ENCODE measurements around the gene PLB1.

Gene PLB1

DNA sequence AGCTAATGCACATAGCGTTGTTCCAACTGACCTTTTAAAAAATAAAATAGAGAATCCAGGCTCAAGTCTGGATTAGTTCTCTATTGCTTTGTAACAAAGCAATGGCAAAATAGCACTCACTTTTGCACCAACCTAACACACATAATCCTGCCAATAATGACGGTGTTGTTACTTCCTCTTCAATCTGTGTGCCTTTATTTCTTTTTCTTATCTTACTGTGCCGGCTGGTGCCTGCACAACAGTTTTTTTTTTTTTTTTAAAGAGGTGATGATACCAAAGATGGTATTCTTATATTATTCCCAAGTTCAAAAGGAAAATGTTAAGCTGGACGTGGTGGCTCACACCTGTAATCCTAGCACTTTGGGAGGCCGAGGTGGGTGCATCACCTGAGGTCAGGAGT lies 3.4 kb downstream of the PLB1 start:
- FAIRE-seq, result no peak

DNA sequence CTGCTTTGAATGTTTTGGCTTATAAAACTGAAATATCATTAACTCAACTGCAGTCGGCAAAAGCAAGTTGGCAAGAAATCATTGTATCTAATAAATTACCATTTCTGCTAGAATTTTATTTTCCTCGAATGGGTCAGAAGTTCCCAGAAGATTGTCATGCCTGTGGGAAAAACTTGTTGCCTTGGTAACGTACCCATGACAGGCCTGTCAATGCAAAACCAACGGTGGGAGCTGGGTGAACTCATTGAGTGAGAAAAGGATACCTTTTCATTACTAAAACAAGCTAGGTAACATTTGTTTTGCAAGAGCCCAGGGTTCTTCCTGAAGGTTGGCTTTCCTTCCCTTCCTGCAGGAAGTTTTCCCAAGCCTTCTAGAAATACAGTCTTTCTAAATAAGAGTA lies 9.5 kb downstream of the PLB1 start:
- no peak for FAIRE-seq

DNA sequence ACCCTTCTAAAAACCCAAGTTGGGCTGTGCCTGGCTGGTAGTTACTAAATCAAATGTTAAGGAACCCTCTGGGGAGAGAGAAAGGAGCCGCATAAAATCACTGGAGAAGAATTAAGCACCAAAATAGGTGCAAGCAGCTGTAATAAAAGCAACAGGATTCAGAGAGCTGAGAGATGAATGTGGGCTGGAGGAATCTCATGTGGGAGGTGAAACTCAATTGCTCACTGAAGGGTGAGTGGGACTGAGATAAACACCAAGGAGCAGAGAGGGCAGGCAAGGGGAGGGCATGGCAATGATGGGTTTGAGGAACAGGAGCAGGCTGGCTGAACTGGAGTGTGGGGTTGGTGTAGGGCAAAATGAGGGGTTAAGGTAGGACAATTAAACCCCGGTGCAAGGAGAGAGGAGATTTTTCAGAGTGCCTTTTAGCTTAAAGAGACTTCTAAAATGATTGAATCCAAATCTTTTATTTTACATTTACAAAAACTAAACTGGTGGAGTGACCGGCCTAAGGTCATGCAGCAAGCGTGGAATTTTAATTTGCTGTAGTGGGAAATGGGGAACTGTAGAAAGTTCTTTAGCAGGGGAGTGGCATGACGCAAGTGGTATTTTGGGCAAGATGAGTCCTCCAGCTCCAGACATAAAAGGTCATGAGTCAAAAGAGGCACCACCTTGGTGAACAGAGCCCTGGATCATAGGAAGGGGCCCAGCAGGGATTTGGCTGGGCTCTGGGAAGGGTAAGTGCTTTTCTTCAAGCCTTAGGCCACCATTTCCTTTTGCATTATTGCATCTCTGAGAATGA lies 10.5 kb downstream of the PLB1 start:
- no peak for FAIRE-seq

DNA sequence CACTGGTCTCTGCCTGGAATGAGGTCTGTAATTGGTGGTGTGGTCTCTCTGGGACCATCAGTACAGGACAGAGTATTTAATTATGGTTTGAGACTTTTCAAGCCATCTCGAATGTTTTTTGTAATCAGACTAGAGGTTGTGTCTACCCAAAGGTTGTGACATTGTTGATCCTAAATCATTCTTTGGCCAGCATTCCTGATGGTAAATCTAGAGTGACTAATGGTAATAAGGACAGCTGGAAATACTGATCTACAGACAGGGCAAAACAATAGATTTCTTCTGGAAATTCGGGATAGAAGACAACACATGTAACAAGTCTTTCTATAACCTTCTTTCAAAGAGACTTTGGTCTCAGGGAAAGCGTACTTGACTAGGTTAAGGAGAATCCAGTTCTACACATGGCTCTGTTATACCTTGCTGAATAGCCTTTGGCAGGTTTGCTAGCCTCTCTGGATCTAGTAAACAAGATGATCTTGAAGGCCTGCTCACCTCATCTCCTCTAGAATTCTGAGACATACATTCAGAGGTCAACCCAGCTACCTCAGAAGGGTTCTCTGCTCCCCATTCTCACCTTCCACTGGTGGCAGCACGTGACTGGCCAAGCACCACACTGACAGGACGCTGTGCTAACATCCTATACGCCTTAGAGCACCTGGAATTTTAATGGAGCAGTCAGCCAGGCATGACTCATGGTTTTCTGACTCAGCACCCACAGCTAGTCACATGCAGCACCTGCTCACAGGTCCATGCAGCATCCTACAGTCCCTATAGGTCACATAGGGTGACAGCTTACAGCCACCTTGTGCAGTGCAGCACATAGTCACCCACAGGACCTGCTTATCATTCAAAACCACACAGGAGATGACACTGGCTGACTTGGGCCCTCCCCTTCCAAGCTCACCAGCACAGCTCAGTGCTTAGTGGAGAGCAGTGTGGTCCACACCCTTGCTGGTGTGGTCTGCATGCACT lies 12.2 kb downstream of the PLB1 start:
- FAIRE-seq, result no peak

DNA sequence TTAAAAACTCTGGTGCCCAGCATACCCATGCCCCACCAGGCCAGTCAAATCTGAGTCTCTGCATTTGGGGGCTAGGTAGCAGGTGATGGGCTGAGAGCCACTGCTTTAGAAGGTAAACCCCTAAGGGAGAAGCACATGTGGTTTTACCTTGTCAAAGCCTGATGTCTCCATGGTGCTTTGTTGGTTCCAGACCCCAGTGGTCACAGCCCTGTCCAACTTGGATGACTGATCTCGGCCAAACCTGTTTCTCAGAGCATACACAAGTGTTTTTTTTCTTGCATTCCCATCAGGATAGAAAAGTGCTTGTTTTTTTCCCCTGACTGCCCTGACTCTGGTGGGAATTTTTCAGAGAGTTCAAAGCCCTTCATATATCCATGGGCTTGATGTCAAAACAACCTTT lies 13.5 kb downstream of the PLB1 start:
- FAIRE-seq, result no peak

DNA sequence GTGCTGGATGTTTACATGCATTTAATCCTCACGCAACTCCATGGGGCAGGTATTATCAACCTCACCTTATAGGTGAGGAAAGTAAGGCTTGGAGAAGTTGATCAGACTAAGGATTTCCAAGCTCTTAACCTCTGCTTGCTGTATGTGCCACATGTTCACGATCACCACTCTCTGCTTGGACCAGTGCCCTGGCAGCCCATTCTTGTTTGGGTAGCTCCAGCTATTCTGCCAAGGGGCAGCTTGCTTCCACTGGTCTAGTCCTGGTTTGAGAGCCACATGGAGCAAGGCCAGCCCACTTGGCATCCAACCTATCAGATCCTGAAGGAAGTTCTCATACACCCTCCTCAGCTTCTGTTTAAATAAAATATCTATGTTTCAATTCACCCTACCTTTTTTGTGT lies 14.3 kb downstream of the PLB1 start:
- FAIRE-seq, result no peak

DNA sequence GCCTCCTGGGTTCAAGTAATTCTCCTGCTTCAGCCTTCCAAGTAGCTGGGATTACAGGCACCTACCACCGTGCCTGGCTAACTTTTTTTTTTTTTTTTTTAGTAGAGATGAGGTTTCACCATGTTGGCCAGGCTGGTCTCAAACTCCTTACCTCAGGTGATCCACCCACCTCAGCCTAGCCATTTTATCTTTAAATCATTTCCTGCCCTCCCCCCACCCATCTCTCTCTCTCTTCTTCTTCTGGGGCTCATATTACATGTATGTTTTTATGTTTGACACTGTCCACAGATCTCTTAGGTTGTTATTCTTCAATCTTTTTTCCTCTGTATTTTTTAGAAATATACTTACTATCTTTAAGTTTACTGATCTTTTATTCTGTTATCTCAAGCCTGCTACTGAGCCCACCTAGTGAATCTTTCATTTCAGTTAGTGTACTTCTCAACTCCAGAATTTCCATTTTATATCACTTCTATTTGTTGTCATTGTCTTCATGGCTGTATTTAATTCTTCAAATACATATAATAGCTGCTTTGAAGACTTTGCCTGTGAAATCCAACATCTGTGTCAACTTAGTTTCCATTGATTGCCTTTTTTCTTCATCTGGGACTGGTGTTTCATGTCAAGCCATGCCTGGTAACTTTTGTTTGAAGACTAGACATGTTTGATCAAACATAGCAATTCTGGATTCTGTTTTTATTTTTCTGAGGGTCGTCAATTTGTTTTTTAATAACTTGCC lies 16.2 kb downstream of the PLB1 start:
- no peak for FAIRE-seq

DNA sequence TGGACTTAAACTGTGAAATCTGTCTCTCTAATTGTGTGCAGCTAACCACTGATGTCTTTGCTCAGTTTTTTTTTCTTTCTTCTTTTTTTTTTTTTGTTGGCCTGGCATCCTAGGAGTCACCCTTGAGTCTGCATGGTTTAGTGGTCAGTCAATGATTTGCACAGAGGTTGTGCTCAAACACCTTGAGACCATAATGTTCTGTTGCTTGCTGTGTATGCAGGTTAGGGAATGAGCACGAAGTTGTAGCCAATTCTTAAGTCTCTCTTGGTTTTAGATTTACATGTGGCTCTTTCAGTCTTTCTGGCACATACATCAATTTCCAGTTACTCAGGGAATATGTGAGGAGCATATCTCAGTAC lies 16.7 kb downstream of the PLB1 start:
- no peak for FAIRE-seq

DNA sequence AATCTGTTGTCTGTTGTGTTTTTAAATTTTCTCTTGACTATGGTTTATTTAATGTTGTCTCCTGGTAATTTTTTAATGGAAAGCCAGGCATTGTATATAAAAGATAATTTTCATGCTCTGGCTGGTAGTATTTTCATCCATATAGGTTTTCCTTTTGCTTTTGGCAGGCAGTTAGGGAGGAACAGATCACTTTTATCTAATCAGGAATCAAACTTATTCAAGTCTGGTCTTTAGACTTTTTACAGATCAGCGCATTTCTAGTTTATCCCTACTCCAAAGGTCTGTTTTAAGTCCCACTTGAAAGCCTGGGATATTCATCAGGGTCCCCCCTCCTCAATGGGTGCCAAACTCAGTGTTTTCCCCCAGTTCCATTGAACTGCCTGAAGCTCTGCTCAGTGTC lies 17.2 kb downstream of the PLB1 start:
- no peak for FAIRE-seq

DNA sequence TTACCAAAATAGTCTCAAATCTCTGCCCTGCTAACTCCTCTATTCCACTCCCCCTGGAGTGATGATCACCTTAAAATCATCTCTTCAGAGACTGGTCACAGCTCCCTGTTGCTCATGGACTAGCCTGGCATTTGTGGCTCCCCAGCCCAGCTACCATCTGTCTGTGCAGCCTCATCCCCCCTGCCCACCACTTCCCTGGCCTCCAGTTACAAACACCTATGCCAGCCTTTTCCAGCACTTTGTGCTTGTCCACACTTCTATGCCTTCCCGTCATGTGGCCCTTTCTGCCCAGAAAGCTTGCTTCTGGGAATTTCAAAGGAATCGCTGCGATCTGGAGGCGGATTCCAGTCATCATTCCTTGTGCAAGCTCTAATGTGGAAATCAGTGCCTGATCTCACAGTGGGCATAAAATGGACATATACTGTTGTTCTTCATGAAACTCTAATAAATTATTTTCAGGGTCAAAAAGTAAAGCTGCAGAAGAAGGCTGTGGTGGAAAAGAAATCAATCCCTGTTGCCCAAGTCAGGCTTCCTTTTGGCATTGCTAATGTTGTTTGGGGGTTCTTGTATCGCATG lies 19.4 kb downstream of the PLB1 start:
- no peak for FAIRE-seq

DNA sequence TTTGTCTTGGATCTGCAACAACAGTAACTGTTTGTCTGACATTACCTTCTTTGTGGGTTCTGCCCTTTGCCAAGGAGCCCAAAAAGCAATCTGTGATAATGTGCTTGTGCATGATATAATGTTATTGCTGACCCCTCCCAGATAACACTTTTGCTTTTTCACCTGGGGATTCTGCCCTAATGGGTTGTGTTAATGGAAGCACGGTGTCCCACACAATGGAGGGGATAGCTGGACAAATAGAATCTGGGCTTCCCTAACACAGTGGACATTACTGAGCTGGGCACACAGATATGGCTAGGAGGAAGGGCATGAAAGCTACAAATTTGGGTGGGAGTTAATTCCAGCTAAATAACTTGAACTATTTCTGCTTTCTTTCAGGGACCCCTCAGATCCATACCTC lies 20.6 kb downstream of the PLB1 start:
- FAIRE-seq, result no peak

DNA sequence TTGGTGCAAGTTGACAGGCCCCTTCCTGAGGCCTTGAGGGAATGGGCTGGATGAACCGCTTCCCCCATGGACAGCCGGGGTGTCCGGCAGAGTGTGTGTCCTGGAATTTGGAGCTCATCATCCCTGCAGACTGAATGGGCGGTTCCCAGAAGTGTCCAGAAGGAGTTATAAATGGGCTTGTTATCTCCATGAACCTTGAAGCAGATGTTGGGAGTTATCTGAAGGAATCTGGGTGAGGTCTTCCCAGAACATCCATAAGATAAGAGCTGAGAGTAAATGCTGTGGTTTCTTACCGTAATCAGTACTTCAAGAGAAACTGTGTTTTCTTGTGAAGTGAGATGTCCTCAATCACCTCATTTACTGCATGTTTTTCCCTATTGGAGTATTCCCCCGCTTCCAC lies 21.1 kb downstream of the PLB1 start:
- no peak for FAIRE-seq

DNA sequence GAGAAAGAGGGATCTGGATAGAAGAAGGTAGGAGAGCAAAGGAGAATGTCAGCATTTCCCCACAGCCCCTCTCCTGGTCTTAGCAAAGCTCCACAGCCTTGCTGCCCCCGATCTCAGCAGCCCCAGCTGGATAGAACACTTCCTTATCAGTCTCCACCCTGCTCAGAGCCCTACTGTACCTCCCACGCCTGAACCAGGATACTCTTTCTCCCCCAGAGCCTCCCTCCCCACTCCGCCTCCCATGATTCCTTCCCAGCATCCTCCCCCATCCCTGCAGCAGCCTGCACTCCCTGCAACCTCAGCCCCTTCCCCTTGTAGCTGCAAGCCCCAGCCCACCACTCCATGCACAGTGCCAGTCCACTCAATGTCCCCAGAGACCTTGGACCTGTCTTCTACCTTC lies 25.8 kb downstream of the PLB1 start:
- FAIRE-seq, result no peak

DNA sequence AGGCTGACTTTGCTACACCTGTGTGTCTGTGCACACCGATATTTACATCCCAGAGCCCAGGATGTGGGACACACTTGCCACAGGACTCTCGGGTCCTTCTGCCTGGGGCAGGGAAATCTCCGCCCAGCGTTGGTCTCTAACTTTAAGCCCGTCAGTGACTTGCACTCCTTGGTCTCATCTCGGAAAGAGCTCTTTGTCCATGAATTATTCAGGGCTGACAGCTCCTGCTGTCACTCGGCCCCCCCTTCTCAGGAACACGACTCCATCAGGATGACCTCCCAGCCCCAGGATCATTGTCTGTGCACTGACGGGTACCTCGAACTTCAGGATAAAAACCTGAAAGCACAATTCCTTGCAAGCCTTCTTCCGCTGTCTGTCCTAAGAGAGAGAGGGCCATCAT lies 26.6 kb downstream of the PLB1 start:
- no peak for FAIRE-seq

DNA sequence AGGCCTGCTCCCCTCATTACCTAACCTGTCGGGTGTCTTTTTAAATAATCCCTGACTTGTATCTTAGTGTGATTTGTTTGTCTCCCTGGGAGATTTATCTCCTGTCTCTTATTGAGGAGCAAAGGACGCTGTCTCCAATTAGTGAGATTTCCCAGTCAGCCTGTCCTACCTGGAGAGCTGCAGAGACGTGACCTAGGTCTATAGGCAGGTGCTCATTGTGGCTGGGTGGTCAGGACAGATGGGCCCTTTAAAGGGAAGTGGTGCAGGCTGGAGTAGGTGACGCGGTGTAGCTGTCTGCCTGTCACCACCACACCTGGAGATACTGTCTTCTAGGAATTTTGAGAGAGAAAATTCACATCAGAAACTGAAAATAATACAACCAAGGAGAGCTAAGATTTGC lies 28.0 kb downstream of the PLB1 start:
- no peak for FAIRE-seq

DNA sequence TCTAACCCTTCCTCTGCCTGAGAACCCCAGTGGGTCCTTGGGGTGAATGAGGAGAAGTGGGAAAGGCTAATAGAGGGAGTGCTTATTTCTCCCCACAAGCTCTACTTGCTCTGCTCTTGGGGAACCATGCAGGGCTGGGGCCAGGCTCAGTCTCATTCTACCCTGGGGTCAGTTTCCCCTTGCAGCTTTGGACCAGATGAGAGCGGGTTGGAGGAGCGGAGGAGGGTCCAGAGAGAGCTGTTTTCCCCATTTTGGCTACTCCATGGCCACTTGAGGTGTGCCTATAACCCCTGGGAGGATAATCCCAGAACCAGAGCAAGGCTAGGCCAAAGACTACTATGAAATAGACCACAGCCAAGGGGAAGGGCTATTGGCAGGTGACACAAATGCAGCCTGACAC lies 29.6 kb downstream of the PLB1 start:
- FAIRE-seq, result no peak

DNA sequence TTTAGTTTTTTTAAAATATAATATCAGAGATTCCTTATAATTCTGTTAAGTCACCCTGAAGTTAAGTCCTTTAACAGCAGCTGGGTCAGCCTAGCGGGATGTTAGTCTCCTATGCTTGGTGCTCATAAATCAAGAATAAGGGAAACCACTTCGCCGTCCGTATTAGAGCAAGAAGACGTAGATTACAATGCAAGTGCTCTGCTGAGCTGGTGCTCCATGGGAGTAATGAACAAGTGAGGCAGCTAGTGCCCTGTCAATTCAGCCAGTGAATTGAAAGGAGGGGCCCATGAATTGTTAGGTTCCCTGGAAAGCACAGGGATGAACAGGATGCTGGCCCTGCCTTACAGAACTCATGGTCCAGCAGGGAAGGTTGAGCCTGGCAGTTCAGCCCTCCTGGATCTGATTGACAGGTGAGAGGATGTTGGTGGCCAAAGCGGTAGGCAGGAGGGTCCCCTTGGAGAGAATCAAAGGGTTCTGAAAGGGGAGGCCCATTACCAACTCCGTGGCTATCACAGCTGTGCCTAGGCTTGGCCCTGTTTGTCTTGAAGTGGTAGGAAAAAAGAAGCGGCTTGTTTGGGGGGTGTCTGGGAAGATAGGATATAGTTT lies 30.8 kb downstream of the PLB1 start:
- no peak for FAIRE-seq

DNA sequence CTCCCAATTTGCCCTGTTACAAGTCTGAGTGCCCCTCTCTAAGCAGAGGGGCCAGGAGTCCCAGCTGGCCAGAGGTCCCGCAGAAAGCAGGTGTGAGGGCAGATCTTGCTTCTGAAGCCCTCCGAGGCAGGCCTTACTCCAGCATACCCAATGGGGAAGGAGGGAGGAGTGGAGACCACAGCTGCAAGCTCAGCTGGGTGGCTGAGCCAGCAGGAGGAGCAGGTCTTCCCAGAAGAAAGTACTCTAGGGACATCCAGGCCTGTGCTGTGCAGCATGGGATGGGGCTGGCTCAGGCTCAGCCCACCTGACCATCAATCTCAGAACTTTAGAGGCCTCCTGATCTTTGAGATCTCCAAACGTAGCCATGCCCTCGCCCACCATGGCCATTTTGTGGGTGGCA lies 31.3 kb downstream of the PLB1 start:
- no peak for FAIRE-seq

DNA sequence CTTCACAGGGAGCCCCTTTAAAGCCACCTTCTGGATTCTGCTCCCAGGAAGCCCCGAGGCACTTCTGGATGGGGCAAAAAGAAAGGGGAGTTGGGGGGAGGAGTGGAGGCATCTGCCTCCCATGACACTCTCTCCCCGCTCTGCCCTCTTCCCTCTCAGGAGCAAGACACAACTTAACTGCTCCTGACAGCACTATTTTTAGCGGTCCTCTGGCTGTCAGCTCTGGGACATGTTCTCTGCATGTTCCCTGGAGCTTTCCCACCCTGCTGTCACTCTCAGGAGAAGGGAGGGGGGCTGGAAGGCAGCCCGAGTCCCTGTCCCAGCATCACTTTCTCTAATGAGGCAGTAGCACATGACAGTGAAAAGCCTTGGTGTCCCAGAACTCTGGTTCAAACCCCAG lies 32.3 kb downstream of the PLB1 start:
- FAIRE-seq, result no peak

DNA sequence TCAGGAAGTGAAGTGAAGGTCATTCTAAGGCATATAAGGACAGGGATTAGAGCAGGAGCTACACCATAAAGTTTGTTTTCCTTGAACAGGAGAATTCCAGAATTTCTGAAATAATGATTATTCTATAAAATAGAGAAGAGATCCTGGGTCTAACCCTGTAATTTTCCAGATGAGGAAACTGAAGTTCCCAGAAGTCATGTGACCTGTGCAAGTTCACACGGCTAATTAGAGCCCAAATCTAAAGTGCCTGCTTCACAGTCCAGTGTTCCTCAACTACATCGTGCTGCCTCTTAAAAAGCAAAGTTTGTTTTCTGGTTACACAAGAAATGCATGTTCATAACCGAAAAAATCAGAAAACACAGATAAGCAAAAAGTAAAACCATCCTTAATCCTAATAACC lies 34.9 kb downstream of the PLB1 start:
- no peak for FAIRE-seq

DNA sequence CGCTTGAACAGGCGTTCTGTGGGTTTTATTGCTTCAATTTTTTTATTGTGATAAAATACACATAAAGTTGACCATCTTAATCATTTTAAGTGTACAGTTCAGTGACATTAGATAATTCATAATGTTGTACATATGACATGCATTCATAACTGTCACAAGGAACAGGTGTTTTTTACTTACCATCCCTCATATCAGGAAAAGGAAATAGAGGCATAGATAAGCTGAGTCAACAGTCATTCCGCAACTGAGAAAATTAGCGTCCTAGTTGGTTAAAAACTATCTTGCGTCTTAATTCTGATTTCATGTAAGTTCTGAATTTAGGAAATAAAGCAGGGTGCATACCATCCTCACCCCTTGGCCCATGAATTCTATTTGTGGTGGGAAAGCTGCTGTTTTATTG lies 36.5 kb downstream of the PLB1 start:
- no peak for FAIRE-seq

DNA sequence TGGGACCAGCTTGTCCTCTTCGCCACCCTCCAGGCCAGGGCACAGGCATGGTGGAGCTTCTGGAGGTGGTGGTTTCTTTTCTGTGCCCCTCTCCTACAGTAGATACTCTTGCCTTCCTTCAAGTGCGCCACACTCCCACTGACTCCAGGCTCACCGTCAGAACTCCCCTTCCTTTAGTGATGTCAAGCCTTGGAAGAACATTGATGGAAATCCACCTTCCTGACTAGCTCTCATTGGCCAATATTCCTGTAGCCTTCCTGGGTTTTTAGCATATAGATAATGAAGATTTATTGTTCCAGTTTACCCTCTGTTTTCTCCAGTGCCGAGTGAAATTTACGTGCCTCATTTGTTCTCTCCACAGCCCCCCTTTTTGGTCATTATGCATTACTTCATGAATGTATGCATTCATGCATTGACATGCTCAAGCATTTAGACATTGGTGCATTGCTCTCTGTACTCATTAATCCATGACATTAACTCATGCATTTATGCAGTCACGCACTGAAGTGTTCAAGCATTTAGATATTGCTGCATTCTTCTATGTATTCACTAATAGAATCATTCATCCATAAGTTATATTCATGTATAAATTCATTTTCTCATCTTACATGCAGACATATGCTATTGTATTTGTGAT lies 37.3 kb downstream of the PLB1 start:
- no peak for FAIRE-seq
